Trophoblast cell (in vitro differentiated cells and primary cell): ENCODE data around the gene CFAP45.

ENCODE experiments used
- DNase-seq, 2 donors: peaks; one replicate each; pipeline ENCODE4 v3.0.0-alpha.2; 2016
- H2AFZ ChIP-seq: 2 replicates; pipeline ENCODE4 v1.6.1; 2013; ENCODE audit warnings: low read length, moderate library complexity, mild to moderate bottlenecking; ENCODE audit not compliant: insufficient read depth, poor library complexity
- H2AK5ac ChIP-seq: 2 replicates; pipeline ENCODE4 v1.6.1; 2013; ENCODE audit warnings: mild to moderate bottlenecking, low read length
- H2BK120ac ChIP-seq: 2 replicates; pipeline ENCODE4 v1.6.1; 2013; ENCODE audit warnings: low read length, mild to moderate bottlenecking, moderate library complexity; ENCODE audit not compliant: insufficient read depth, poor library complexity
- H2BK12ac ChIP-seq: 2 replicates; pipeline ENCODE4 v1.6.1; 2013; ENCODE audit warnings: mild to moderate bottlenecking, low read length, moderate library complexity
- H2BK5ac ChIP-seq: 2 replicates; pipeline ENCODE4 v1.6.1; 2013; ENCODE audit warnings: low read length, low read depth, moderate library complexity, mild to moderate bottlenecking; ENCODE audit not compliant: poor library complexity
- H3K14ac ChIP-seq: 2 replicates; pipeline ENCODE4 v1.6.1; 2013; ENCODE audit warnings: mild to moderate bottlenecking, low read length
- H3K18ac ChIP-seq: 2 replicates; pipeline ENCODE4 v1.6.1; 2013; ENCODE audit warnings: mild to moderate bottlenecking, low read length
- H3K23ac ChIP-seq: 2 replicates; pipeline ENCODE4 v1.6.1; 2013; ENCODE audit warnings: low read length
- H3K27ac ChIP-seq: 2 replicates; pipeline ENCODE4 v1.5.1; 2013; ENCODE audit warnings: low read depth, mild to moderate bottlenecking, inconsistent platforms, low read length, moderate library complexity
- H3K27me3 ChIP-seq: 2 replicates; pipeline ENCODE4 v1.6.1; 2013; ENCODE audit warnings: inconsistent platforms, mild to moderate bottlenecking, low read length, moderate library complexity; ENCODE audit not compliant: insufficient read depth
- H3K36me3 ChIP-seq, 2 experiments: 1 replicate in 1 of 2; 2 replicates in 1 of 2; pipeline ENCODE4 v1.6.1; 2013; ENCODE audit warnings: low read length in 2 of 2, mild to moderate bottlenecking in 2 of 2, moderate library complexity in 1 of 2; ENCODE audit not compliant: insufficient read depth in 2 of 2, control insufficient read depth in 1 of 2
- H3K4ac ChIP-seq: 2 replicates; pipeline ENCODE4 v1.6.1; 2013; ENCODE audit warnings: low read depth, mild to moderate bottlenecking, low read length, moderate library complexity
- H3K4me1 ChIP-seq, 2 experiments: 1 replicate in 1 of 2; 2 replicates in 1 of 2; pipeline ENCODE4 v1.6.1; 2013; ENCODE audit warnings: low read length in 2 of 2, mild to moderate bottlenecking in 2 of 2, moderate library complexity in 1 of 2; ENCODE audit not compliant: insufficient read depth in 2 of 2, control insufficient read depth in 1 of 2
- H3K4me2 ChIP-seq: 2 replicates; pipeline ENCODE4 v1.6.1; 2013; ENCODE audit warnings: inconsistent platforms, mild to moderate bottlenecking, low read length, moderate library complexity
- H3K4me3 ChIP-seq: 2 replicates; pipeline ENCODE4 v1.5.1; 2013; ENCODE audit warnings: mild to moderate bottlenecking, low read depth, low read length, inconsistent platforms
- H3K79me1 ChIP-seq: one replicate; pipeline ENCODE4 v1.6.1; 2013; ENCODE audit warnings: low read length
- H3K79me2 ChIP-seq: 2 replicates; pipeline ENCODE4 v1.6.1; 2013; ENCODE audit warnings: low read length, mild to moderate bottlenecking; ENCODE audit not compliant: control insufficient read depth, insufficient read depth, poor library complexity
- H3K9ac ChIP-seq: 2 replicates; pipeline ENCODE4 v1.6.1; 2013; ENCODE audit warnings: mild to moderate bottlenecking, low read length
- H3K9me3 ChIP-seq: 2 replicates; pipeline ENCODE4 v1.6.1; 2013; ENCODE audit warnings: low read depth, mild to moderate bottlenecking, control low read depth, inconsistent platforms, low read length; ENCODE audit not compliant: insufficient read depth
- H4K12ac ChIP-seq: 2 replicates; pipeline ENCODE4 v1.6.1; 2013; ENCODE audit warnings: low read depth, mild to moderate bottlenecking, low read length, moderate library complexity
- H4K8ac ChIP-seq: 2 replicates; pipeline ENCODE4 v1.6.1; 2013; ENCODE audit warnings: low read depth, mild to moderate bottlenecking, low read length, moderate library complexity
- H4K91ac ChIP-seq: one replicate; pipeline ENCODE4 v1.6.1; 2013; ENCODE audit warnings: low read depth, mild to moderate bottlenecking, low read length, moderate library complexity
- WGBS: extraction: QIAGEN DNeasy Blood & Tissue Kit; methylation state at CpG from one replicate; pipeline ENCODE4 v1.1.7; 2013; ENCODE audit warnings: missing lambda C conversion rate; ENCODE audit not compliant: insufficient read length, insufficient coverage; ENCODE audit errors: extremely low coverage; 5-methylcytosine and 5-hydroxymethylcytosine counted together

CFAP45 gene

GRCh38 chr1:159841749-159842148 lies 58.2 kb downstream of the CFAP45 start:
- Histone ChIP-seq H3K9ac (no peak overlapping the region), H2AFZ (no peak overlapping the region), H4K91ac (no peak overlapping the region), H4K12ac (no peak overlapping the region), H3K4me3 (no peak overlapping the region), H3K79me2 (no peaks in the 10 kb centered on the region), H3K4me2 (no peak overlapping the region), H3K14ac (no peak overlapping the region), H3K27ac (no peak overlapping the region), H2BK12ac (no peak overlapping the region), H2BK5ac (no peak overlapping the region), H2AK5ac (no peak overlapping the region), H3K23ac (no peak overlapping the region), H3K4ac (no peak overlapping the region), H3K27me3 (no peaks in the 10 kb centered on the region), H3K9me3 (no peaks in the 10 kb centered on the region), H2BK120ac (no peak overlapping the region), H3K4me1 (peaks cover 12 to 16% of the 10 kb centered on the region in 2 experiments), H3K18ac (no peak overlapping the region), H4K8ac (no peak overlapping the region), H3K36me3 (no peaks in the 10 kb centered on the region), H3K79me1 (peaks cover 2% of the 10 kb centered on the region)
- no CpG with 5 or more reads among the region's 2 CpGs for WGBS
- no peak for DNase-seq

GRCh38 chr1:159839116-159839849 lies 60.7 kb downstream of the CFAP45 start:
- H3K4me3 ChIP-seq: no peak overlapping the region

GRCh38 chr1:159838715-159839114 lies 61.2 kb downstream of the CFAP45 start:
- H3K36me3 ChIP-seq: no peaks in the 10 kb centered on the region
- no peak overlapping the region for H4K12ac ChIP-seq
- no peak overlapping the region for H3K27ac ChIP-seq
- no peak overlapping the region for H3K18ac ChIP-seq
- H3K4me3 ChIP-seq: no peak overlapping the region
- no peak for DNase-seq
- H2BK120ac ChIP-seq: no peak overlapping the region
- H3K4me1 ChIP-seq: peaks cover 2 to 4% of the 10 kb centered on the region in 2 experiments
- H3K14ac ChIP-seq: no peak overlapping the region
- no CpG with 5 or more reads among the region's 1 CpG for WGBS
- no peak overlapping the region for H2BK12ac ChIP-seq
- no peak overlapping the region for H2AK5ac ChIP-seq
- H3K4ac ChIP-seq: no peak overlapping the region
- H3K9me3 ChIP-seq: no peaks in the 10 kb centered on the region
- no peak overlapping the region for H4K91ac ChIP-seq
- no peaks in the 10 kb centered on the region for H3K79me1 ChIP-seq
- no peaks in the 10 kb centered on the region for H3K27me3 ChIP-seq
- H3K4me2 ChIP-seq: no peak overlapping the region
- H3K9ac ChIP-seq: no peak overlapping the region
- H3K79me2 ChIP-seq: no peaks in the 10 kb centered on the region
- H2BK5ac ChIP-seq: no peak overlapping the region
- no peak overlapping the region for H2AFZ ChIP-seq
- H4K8ac ChIP-seq: no peak overlapping the region
- H3K23ac ChIP-seq: no peak overlapping the region

More at GRCh38 chr1:159839116-159839849, 60.7 kb downstream of the CFAP45 start:
- no peaks in the 10 kb centered on the region for H3K9me3 ChIP-seq
- no peaks in the 10 kb centered on the region for H3K79me2 ChIP-seq
- no peaks in the 10 kb centered on the region for H3K79me1 ChIP-seq
- peaks cover 2 to 4% of the 10 kb centered on the region in 2 experiments for H3K4me1 ChIP-seq
- no peak overlapping the region for H3K27ac ChIP-seq
- H4K91ac ChIP-seq: no peak overlapping the region
- no peak overlapping the region for H4K12ac ChIP-seq
- no peak overlapping the region for H3K18ac ChIP-seq
- no peak overlapping the region for H4K8ac ChIP-seq
- no peak overlapping the region for H2AK5ac ChIP-seq
- H2BK120ac ChIP-seq: no peak overlapping the region
- H3K4me2 ChIP-seq: no peak overlapping the region
- no peak overlapping the region for H3K4ac ChIP-seq
- H3K9ac ChIP-seq: no peak overlapping the region
- H2BK5ac ChIP-seq: no peak overlapping the region
- no peak for DNase-seq
- H3K27me3 ChIP-seq: no peaks in the 10 kb centered on the region
- no peak overlapping the region for H2AFZ ChIP-seq
- no CpG with 5 or more reads among the region's 5 CpGs for WGBS
- no peak overlapping the region for H2BK12ac ChIP-seq
- H3K23ac ChIP-seq: no peak overlapping the region
- no peak overlapping the region for H3K14ac ChIP-seq
- no peaks in the 10 kb centered on the region for H3K36me3 ChIP-seq

- Histone ChIP-seq H3K14ac (no peak overlapping the region), H3K4me2 (no peak overlapping the region), H3K79me2 (no peaks in the 10 kb centered on the region), H2BK120ac (no peak overlapping the region), H2BK5ac (no peak overlapping the region), H3K4me3 (no peak overlapping the region), H3K9me3 (no peaks in the 10 kb centered on the region), H3K27ac (no peak overlapping the region), H2BK12ac (no peak overlapping the region), H3K36me3 (no peaks in the 10 kb centered on the region), H4K12ac (no peak overlapping the region), H3K4ac (no peak overlapping the region), H3K79me1 (no peaks in the 10 kb centered on the region), H4K8ac (no peak overlapping the region), H2AK5ac (no peak overlapping the region), H2AFZ (no peak overlapping the region), H3K23ac (no peak overlapping the region), H3K4me1 (peaks cover 2 to 4% of the 10 kb centered on the region in 2 experiments), H3K18ac (no peak overlapping the region), H3K9ac (no peak overlapping the region), H4K91ac (no peak overlapping the region), H3K27me3 (no peaks in the 10 kb centered on the region)
- WGBS: no CpG with 5 or more reads among the region's 8 CpGs
- DNase-seq: no peak
Measured at GRCh38 chr1:159835862-159836525, 64.0 kb downstream of the CFAP45 start.
